ENCODE measurements around the gene CDKL4. TPM values are rescaled to one million over a fixed set of nuclear protein-coding genes. Genes with fewer than 3 reads are reported as not detected.

Gene CDKL4
- total RNA-seq, 8 experiments from 2014 or later, result 0.29 to 3.0 (median 1.9) TPM

DNA sequence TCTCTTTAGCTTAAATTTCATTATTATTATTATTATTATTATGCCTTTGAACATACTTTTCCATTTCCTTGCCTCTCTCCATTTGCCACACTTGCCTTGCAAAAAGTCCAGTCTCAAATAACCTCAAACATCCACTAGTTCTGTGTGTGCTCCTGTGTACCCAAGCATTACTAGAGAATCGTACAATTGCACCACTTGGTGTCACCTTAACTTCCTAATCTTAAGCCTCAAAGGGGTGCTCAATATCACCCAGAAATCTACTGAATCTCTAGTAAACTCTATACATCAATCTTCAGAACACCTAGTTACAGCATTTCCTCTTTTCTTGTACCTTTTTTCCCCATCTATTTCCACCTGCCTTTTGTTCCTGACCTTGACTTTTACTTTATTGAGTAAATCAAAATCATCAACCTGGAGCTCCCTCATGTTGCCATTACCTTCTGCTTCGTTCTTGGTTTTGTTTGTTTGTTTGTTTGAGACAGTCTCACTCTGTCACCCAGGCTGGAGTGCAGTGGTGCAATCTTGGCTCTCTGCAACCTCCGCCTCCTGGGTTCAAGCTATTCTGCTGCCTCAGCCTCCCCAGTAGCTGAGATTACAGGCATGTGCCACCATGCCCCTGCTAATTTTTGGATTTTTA is 110.4 kb downstream of the CDKL4 start:
- ATAC-seq (replicated peaks in 6 of 8), result no peak
- no peak overlapping the region for H3K27ac ChIP-seq
- no peaks in the 10 kb centered on the region for H3K4me1 ChIP-seq (replicated peaks in 1 of 2)
- in situ Hi-C loops (cut with MboI; ENCODE audit: low pct_unique_long_range_greater_than_20kb in 2 of 9, low sequenced_read_pairs in 9 of 9, unreplicated experiment in 9 of 9), result no loop called here
- 56 to 90% (median 78%) methylated on average over 1 to 3 of the region's 3 CpGs for WGBS, 10 experiments
- no peak overlapping the region for H3K4me3 ChIP-seq

DNA sequence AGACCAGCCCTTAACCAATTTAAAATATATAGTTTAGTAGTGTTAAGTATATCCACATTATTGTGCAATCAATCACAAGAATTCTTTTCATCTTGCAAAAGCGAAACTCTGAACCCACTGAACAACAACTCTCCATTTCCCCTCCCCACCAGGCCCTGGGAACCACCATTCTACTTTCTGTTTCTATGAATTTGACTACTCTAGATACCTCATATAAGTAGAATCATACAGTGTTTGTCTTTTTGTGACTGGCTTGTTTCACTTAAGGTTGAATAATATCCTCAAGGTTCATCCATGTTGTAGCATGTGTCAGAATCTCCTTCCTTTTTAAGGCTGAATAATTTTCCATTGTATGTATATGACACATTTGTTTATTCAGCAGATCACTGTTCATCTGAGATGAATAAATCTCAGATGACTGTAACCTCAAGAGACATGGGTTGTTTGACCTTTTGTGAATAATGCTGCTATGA is 114.8 kb downstream of the CDKL4 start:
- in situ Hi-C loops (cut with MboI; ENCODE audit: low pct_unique_long_range_greater_than_20kb in 2 of 9, low sequenced_read_pairs in 9 of 9, unreplicated experiment in 9 of 9), result no loop called here
- ATAC-seq (replicated peaks in 6 of 8), result no peak
- Histone ChIP-seq H3K27ac (no peak overlapping the region), H3K4me3 (no peak overlapping the region), H3K4me1 (replicated peaks in 1 of 2) (peaks cover 3 to 4% of the 10 kb centered on the region in 2 donors)
- WGBS, 10 experiments, result 80 to 100% (median 100%) methylated on average over 1 of the region's 1 CpG; no CpG with 5 or more reads in 4 of the 10 experiments

DNA sequence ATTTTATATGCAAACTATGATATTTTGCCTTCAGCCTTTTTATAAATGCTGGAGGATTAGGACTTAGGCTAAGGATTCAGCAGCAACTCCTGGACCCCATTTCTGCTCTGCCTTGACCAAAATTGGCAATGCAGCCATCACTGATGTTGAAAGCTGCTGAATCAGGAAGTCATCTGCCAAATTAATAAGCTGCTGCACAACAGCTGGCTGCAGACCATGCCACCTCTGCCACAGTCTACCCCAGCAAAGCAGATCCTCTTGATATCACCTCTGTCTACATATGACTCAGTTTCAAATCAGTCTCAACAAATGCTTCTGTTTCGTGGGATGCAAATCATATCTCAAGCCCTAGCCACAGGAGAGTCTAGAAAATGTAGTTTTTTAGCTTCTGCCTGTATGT is 115.8 kb downstream of the CDKL4 start:
- Histone ChIP-seq H3K27ac (no peak overlapping the region), H3K4me3 (no peak overlapping the region), H3K4me1 (replicated peaks in 1 of 2) (peaks cover 7 to 10% of the 10 kb centered on the region in 2 donors)
- 17 to 40% (median 38%) methylated on average over 1 of the region's 1 CpG; no CpG with 5 or more reads in 7 of the 10 experiments for WGBS, 10 experiments
- ATAC-seq (replicated peaks in 6 of 8), result no peak
- in situ Hi-C loops (cut with MboI; ENCODE audit: low pct_unique_long_range_greater_than_20kb in 2 of 9, low sequenced_read_pairs in 9 of 9, unreplicated experiment in 9 of 9), result no loop called here

Other genes starting within 250 kb of the CDKL4 start
- 100 to 1,000 TPM in 2 of 8 experiments, 10 to 100 TPM in 6; 15.0 to 224 (median 26.1) TPM for gene SOS1, start 122.9 kb downstream of the CDKL4 start, total RNA-seq
- gene MAP4K3, start 193.3 kb upstream of the CDKL4 start, total RNA-seq, result 100 to 1,000 TPM in 2 of 8 experiments, 10 to 100 TPM in 6; 24.3 to 131 (median 31.4) TPM